ENCODE results near the gene C1QTNF6. TPM values are rescaled to one million over a fixed set of nuclear protein-coding genes. Genes with fewer than 3 reads are reported as not detected.

Gene C1QTNF6
- total RNA-seq, 1 donor from 2014 or later = 4.6 TPM

DNA sequence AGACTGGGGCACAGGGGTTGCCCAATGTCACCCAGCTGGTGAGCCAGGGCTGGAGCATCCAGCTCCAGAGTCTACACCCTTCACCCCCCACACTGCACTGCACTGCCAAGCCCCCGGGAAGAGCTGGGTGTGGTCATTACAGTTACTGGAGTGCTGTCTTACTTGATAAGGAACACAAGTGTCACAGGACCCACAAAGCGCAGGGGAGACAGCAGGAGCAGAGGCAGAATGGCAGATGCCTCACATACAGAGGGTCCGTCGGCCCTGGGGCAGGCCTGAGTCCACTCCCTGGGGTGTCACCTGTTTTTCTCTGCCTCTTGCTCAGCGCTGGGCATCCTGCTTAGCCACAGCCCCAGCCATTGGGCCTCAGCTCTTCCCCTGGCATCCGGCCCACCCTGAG lies 46.1 kb downstream of the C1QTNF6 start:
- H3K4me3 ChIP-seq = no peak overlapping the region
- TF ChIP-seq, protein P1, sequence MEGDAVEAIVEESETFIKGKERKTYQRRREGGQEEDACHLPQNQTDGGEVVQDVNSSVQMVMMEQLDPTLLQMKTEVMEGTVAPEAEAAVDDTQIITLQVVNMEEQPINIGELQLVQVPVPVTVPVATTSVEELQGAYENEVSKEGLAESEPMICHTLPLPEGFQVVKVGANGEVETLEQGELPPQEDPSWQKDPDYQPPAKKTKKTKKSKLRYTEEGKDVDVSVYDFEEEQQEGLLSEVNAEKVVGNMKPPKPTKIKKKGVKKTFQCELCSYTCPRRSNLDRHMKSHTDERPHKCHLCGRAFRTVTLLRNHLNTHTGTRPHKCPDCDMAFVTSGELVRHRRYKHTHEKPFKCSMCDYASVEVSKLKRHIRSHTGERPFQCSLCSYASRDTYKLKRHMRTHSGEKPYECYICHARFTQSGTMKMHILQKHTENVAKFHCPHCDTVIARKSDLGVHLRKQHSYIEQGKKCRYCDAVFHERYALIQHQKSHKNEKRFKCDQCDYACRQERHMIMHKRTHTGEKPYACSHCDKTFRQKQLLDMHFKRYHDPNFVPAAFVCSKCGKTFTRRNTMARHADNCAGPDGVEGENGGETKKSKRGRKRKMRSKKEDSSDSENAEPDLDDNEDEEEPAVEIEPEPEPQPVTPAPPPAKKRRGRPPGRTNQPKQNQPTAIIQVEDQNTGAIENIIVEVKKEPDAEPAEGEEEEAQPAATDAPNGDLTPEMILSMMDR (IDR thresholded peaks at IDR 0.05) = no peak
- no peaks in the 10 kb centered on the region for H3K27me3 ChIP-seq
- H3K4me1 ChIP-seq = no peaks in the 10 kb centered on the region
- intact Hi-C loops (cut with DNase I) = no loop called here
- DNase-seq (ENCODE audit: low spot score in 2 of 2) = no peak
- H3K27ac ChIP-seq = no peak overlapping the region
- H3K9me3 ChIP-seq = no peaks in the 10 kb centered on the region
- no peaks in the 10 kb centered on the region for H3K36me3 ChIP-seq

DNA sequence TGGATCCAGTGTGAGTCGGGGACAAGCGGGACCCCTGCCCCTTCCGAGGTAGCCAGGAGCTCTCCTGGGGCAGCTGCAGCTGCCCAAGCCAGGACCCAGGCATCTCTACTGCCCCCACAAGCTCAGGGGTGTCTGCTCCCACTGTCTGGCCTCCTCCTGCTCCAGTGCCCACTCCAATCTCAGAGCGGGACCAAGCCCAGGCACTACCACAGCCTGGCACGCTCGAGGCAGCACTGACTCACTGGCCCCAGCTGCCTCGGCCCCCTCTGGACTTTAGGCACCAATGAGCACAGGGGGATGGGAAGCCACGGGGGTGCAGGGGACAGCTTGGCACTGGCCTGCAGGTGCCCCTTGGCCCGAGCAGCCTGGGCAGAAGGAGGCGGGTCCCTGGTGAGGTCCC lies 46.6 kb downstream of the C1QTNF6 start:
- Histone ChIP-seq H3K27me3 (no peaks in the 10 kb centered on the region), H3K36me3 (no peaks in the 10 kb centered on the region), H3K4me1 (no peaks in the 10 kb centered on the region), H3K9me3 (no peaks in the 10 kb centered on the region), H3K4me3 (no peak overlapping the region), H3K27ac (no peak overlapping the region)
- intact Hi-C loops (cut with DNase I) = no loop called here
- DNase-seq (ENCODE audit: low spot score in 2 of 2) = no peak
- TF ChIP-seq, protein P1 (IDR thresholded peaks at IDR 0.05) = no peak

- H3K9me3 ChIP-seq = no peaks in the 10 kb centered on the region
- H3K27ac ChIP-seq = no peak overlapping the region
- DNase-seq (ENCODE audit: low spot score in 2 of 2) = no peak
- TF ChIP-seq, protein P1 (IDR thresholded peaks at IDR 0.05) = no peak
- H3K4me1 ChIP-seq = no peaks in the 10 kb centered on the region
- no peaks in the 10 kb centered on the region for H3K27me3 ChIP-seq
- intact Hi-C loops (cut with DNase I) = no loop called here
- H3K4me3 ChIP-seq = no peak overlapping the region
- H3K36me3 ChIP-seq = no peaks in the 10 kb centered on the region
Observed at GRCh38 chr22:37140686-37141323, 47.2 kb downstream of the C1QTNF6 start.

DNA sequence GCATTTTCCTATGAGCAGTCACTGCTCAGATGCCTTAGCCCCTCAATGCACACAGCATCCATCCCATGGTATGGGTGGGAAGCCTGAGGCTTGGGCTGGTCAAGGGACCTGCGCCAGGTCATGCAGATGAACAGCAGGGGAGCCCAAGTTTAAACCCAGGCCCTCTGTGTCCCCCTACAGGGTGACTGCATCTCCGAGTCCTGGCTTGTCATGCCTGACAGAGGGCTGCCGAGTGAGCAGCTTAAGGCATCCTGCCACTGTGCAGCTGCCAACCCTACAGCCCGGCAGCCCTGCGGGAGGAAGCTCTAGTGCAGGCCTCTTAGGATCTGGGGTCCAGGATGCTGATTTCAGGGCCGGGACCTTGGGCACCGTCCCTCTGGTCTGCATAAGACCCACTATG lies 48.3 kb downstream of the C1QTNF6 start:
- intact Hi-C loops (cut with DNase I) = no loop called here
- TF ChIP-seq, protein P1 (IDR thresholded peaks at IDR 0.05) = no peak
- Histone ChIP-seq H3K27ac (no peak overlapping the region), H3K27me3 (no peaks in the 10 kb centered on the region), H3K36me3 (no peaks in the 10 kb centered on the region), H3K4me1 (no peaks in the 10 kb centered on the region), H3K4me3 (no peak overlapping the region), H3K9me3 (no peaks in the 10 kb centered on the region)
- no peak for DNase-seq (ENCODE audit: low spot score in 2 of 2)

- Histone ChIP-seq H3K4me3 (no peak overlapping the region), H3K9me3 (no peaks in the 10 kb centered on the region), H3K27ac (no peak overlapping the region), H3K36me3 (no peaks in the 10 kb centered on the region), H3K4me1 (no peaks in the 10 kb centered on the region), H3K27me3 (no peaks in the 10 kb centered on the region)
- DNase-seq (ENCODE audit: low spot score in 2 of 2) = no peak
- TF ChIP-seq, protein P1 (IDR thresholded peaks at IDR 0.05) = no peak
- intact Hi-C loops (cut with DNase I) = no loop called here
Observed at GRCh38 chr22:37138849-37139561, 49.0 kb downstream of the C1QTNF6 start.

All from ascending aorta (tissue), 2 donors.